Gastrocnemius medialis (tissue), 4 donors: Measurements from ENCODE around the gene SHROOM3. TPM values are rescaled to one million over a fixed set of nuclear protein-coding genes. Genes with fewer than 3 reads are reported as not detected.
A peak's percentile ranks its signal among the peaks of the same experiment; 100 is the strongest.

Source experiments
- ATAC-seq, 2 donors: fragments of 150-250 bp; one replicate each; pipeline ENCODE4 v1.9.1; 2016
- DNase-seq, 2 donors: peaks; one replicate each; pipeline ENCODE4 v3.0.0-alpha.2; 2019
- H3K27ac ChIP-seq, 4 donors: fragments of 200-600 bp; sonication (generic); 1 replicate in 1 of 4; 2 replicates in 3 of 4; pipeline ENCODE4 v1.5.1; 2016 to 2018; ENCODE audit warnings: mild to moderate bottlenecking in 2 of 4, moderate library complexity in 1 of 4
- H3K27me3 ChIP-seq, 3 donors: fragments of 200-600 bp; sonication (generic) in 2 of 3; 1 replicate in 1 of 3; 2 replicates in 2 of 3; pipeline versions ENCODE4 v1.5.1 to v1.6.0; 2016 to 2019; ENCODE audit warnings: mild to moderate bottlenecking in 1 of 3, moderate library complexity in 1 of 3
- H3K36me3 ChIP-seq, 2 donors: fragments of 200-600 bp; sonication (generic) in 1 of 2; one replicate each; pipeline ENCODE4 v1.5.1; 2017 to 2018
- H3K4me1 ChIP-seq, 2 donors: fragments of 200-600 bp; sonication (generic) in 1 of 2; one replicate each; pipeline ENCODE4 v1.5.1; 2016 to 2017; ENCODE audit warnings: mild to moderate bottlenecking in 2 of 2
- H3K4me3 ChIP-seq, 4 donors: fragments of 200-600 bp; sonication (generic) in 3 of 4; 1 replicate in 1 of 4; 2 replicates in 3 of 4; pipeline ENCODE4 v1.5.1; 2016 to 2019; ENCODE audit warnings: mild to moderate bottlenecking in 2 of 4
- H3K9me3 ChIP-seq, 3 donors: fragments of 200-600 bp; sonication (generic) in 2 of 3; 1 replicate in 1 of 3; 2 replicates in 2 of 3; pipeline ENCODE4 v1.5.1; 2016 to 2019
- CTCF ChIP-seq, 5 experiments: fragments of 450-650 bp in 3 of 5; fragments of 200-600 bp in 2 of 5; sonication (generic) in 2 of 5; IDR thresholded peaks in 4 of 5; conservative IDR thresholded peaks in 1 of 5; 1 replicate in 4 of 5; 2 replicates in 1 of 5; pipeline ENCODE4 v1.5.1; 2016 to 2019; ENCODE audit warnings: antibody characterized with exemption in 5 of 5, mild to moderate bottlenecking in 3 of 5, moderate library complexity in 3 of 5
- POLR2A ChIP-seq, 2 donors: fragments of 450-650 bp; IDR thresholded peaks; one replicate each; pipeline ENCODE4 v1.6.1; 2017; ENCODE audit warnings: antibody characterized with exemption in 2 of 2, mild to moderate bottlenecking in 2 of 2, moderate library complexity in 2 of 2
- in situ Hi-C, 4 donors: fragments of 200-750 bp; cut with MboI; loops; one replicate each; pipeline versions ENCODE4 v1.15.0 to v1.8.0; 2017; ENCODE audit warnings: low sequenced_read_pairs in 4 of 4
- intact Hi-C: fragments of 100-400 bp; cut with DNase I; formaldehyde crosslinking; loops from one replicate; pipeline ENCODE4 v1.15.1; 2023; ENCODE audit warnings: low total_unique reads
- total RNA-seq, 4 donors: library from RNA; depleted of rRNA; stranded (reverse); fragments of >200 nt; gene quantifications; one replicate each; pipeline versions ENCODE4 v1.1.0 to v1.2.3, GENCODE V29; 2016

The SHROOM3 gene
- total RNA-seq, 4 donors from 2014 or later: 0.20 to 1.7 (median 0.98) TPM

- intact Hi-C loops: no loop called here
- ATAC-seq: peak; percentile 21 to 58
- no peaks in the 10 kb centered on the region for H3K9me3 ChIP-seq
- no peaks in the 10 kb centered on the region for H3K36me3 ChIP-seq
- in situ Hi-C loops: no loop called here
- H3K27me3 ChIP-seq: no peaks in the 10 kb centered on the region
- H3K4me3 ChIP-seq: no peak overlapping the region
- H3K4me1 ChIP-seq: peaks cover 0 to 7% of the 10 kb centered on the region in 2 donors
- H3K27ac ChIP-seq: no peak overlapping the region
- TF ChIP-seq CTCF (IDR thresholded peaks at IDR 0.05 in 4 of 5, conservative IDR thresholded peaks at IDR 0.05 in 1 of 5) (no peak), POLR2A (IDR thresholded peaks at IDR 0.05) (no peak)
- DNase-seq: no peak
These were observed 98.3 kb downstream of the SHROOM3 start for GRCh38 chr4:76533314-76533713.

GRCh38 chr4:76535603-76536372, 100.8 kb downstream of the SHROOM3 start:
- peaks cover 0 to 7% of the 10 kb centered on the region in 2 donors for H3K4me1 ChIP-seq
- no peak overlapping the region for H3K4me3 ChIP-seq
- no peak for DNase-seq
- in situ Hi-C loops: no loop called here
- H3K27me3 ChIP-seq: no peaks in the 10 kb centered on the region
- intact Hi-C loops: no loop called here
- H3K9me3 ChIP-seq: no peaks in the 10 kb centered on the region
- TF ChIP-seq CTCF (IDR thresholded peaks at IDR 0.05 in 4 of 5, conservative IDR thresholded peaks at IDR 0.05 in 1 of 5) (no peak), POLR2A (IDR thresholded peaks at IDR 0.05) (no peak)
- ATAC-seq: no peak
- H3K36me3 ChIP-seq: no peaks in the 10 kb centered on the region
- no peak overlapping the region for H3K27ac ChIP-seq

- no peak for TF ChIP-seq POLR2A (IDR thresholded peaks at IDR 0.05)
- no peak for TF ChIP-seq CTCF (IDR thresholded peaks at IDR 0.05 in 4 of 5, conservative IDR thresholded peaks at IDR 0.05 in 1 of 5)
- no peaks in the 10 kb centered on the region for H3K9me3 ChIP-seq
- intact Hi-C loops (no loop called here), in situ Hi-C loops (no loop called here)
- no peak overlapping the region for H3K27ac ChIP-seq
- H3K27me3 ChIP-seq: no peaks in the 10 kb centered on the region
- ATAC-seq (no peak), DNase-seq (no peak)
- H3K4me3 ChIP-seq: no peak overlapping the region
- peaks cover 0 to 7% of the 10 kb centered on the region in 2 donors for H3K4me1 ChIP-seq
- H3K36me3 ChIP-seq: no peaks in the 10 kb centered on the region
These were observed 101.3 kb downstream of the SHROOM3 start for GRCh38 chr4:76536373-76536689.

GRCh38 chr4:76538296-76538695, 103.3 kb downstream of the SHROOM3 start:
- no peak overlapping the region for H3K4me3 ChIP-seq
- H3K27me3 ChIP-seq: no peaks in the 10 kb centered on the region
- TF ChIP-seq POLR2A (IDR thresholded peaks at IDR 0.05): no peak
- no peak for TF ChIP-seq CTCF (IDR thresholded peaks at IDR 0.05 in 4 of 5, conservative IDR thresholded peaks at IDR 0.05 in 1 of 5)
- no peaks in the 10 kb centered on the region for H3K36me3 ChIP-seq
- H3K9me3 ChIP-seq: no peaks in the 10 kb centered on the region
- in situ Hi-C loops: no loop called here
- H3K27ac ChIP-seq: no peak overlapping the region
- intact Hi-C loops: no loop called here
- ATAC-seq: no peak
- no peaks in the 10 kb centered on the region for H3K4me1 ChIP-seq
- DNase-seq: no peak

GRCh38 chr4:76539979-76540378, 105.0 kb downstream of the SHROOM3 start:
- H3K27me3 ChIP-seq: no peaks in the 10 kb centered on the region
- intact Hi-C loops: no loop called here

More at GRCh38 chr4:76539979-76540378, 105.0 kb downstream of the SHROOM3 start:
- TF ChIP-seq POLR2A (IDR thresholded peaks at IDR 0.05): no peak
- no peak for TF ChIP-seq CTCF (IDR thresholded peaks at IDR 0.05 in 4 of 5, conservative IDR thresholded peaks at IDR 0.05 in 1 of 5)
- H3K9me3 ChIP-seq: no peaks in the 10 kb centered on the region
- H3K4me1 ChIP-seq: no peaks in the 10 kb centered on the region
- no peak overlapping the region for H3K4me3 ChIP-seq
- no peak for ATAC-seq
- no peak for DNase-seq
- no peak overlapping the region for H3K27ac ChIP-seq
- no peaks in the 10 kb centered on the region for H3K36me3 ChIP-seq
- in situ Hi-C loops: no loop called here
